ENCODE measurements around the gene SERPINA4.

Gene SERPINA4

GRCh38 chr14:94581127-94581999 lies 20.1 kb downstream of the SERPINA4 start, which contains the start of gene SERPINA5:
TSS of gene SERPINA5 (plus strand) at chr14:94581426. CDS start at chr14:94587363, 5,937 bp downstream.
- DNase-seq (ENCODE audit: low read depth): no peak
- TF ChIP-seq, protein P1, sequence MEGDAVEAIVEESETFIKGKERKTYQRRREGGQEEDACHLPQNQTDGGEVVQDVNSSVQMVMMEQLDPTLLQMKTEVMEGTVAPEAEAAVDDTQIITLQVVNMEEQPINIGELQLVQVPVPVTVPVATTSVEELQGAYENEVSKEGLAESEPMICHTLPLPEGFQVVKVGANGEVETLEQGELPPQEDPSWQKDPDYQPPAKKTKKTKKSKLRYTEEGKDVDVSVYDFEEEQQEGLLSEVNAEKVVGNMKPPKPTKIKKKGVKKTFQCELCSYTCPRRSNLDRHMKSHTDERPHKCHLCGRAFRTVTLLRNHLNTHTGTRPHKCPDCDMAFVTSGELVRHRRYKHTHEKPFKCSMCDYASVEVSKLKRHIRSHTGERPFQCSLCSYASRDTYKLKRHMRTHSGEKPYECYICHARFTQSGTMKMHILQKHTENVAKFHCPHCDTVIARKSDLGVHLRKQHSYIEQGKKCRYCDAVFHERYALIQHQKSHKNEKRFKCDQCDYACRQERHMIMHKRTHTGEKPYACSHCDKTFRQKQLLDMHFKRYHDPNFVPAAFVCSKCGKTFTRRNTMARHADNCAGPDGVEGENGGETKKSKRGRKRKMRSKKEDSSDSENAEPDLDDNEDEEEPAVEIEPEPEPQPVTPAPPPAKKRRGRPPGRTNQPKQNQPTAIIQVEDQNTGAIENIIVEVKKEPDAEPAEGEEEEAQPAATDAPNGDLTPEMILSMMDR (IDR thresholded peaks at IDR 0.05; ENCODE audit: control insufficient read depth, extremely low read depth, insufficient read depth): no peak
- no peak within 1 kb of the TSS for H3K4me3 ChIP-seq (ENCODE audit: low read depth, low read length)

DNA sequence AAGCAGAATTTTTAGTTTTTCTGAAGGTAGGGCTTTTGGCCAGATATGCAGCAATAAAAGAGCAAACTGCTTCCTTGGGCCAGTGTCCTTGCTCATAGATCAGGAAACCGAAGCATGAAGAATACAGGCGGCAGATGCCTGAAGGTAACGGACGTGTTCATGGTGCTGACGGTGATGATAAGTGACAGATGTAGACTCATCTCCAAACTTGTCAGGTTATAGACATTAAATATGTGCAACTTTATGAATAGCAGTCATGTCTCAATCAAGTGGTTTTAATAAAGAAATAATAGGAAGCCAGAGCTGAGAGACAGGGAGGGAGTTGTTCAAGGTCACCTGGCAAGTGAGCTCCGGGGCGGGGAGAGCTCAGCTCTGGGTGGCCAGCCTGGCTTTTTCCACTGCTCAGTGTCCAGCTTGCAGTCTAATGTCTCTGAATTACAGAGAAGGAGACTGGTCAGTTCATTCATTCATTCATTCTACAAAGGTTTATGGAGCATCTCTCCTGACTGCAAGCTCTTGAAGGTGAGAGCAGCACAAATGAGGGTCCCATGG lies 21.0 kb downstream of the SERPINA4 start:
- TF ChIP-seq, protein P1 (IDR thresholded peaks at IDR 0.05; ENCODE audit: control insufficient read depth, extremely low read depth, insufficient read depth): no peak
- H3K4me3 ChIP-seq (ENCODE audit: low read depth, low read length): no peak overlapping the region
- no peak for DNase-seq (ENCODE audit: low read depth)

DNA sequence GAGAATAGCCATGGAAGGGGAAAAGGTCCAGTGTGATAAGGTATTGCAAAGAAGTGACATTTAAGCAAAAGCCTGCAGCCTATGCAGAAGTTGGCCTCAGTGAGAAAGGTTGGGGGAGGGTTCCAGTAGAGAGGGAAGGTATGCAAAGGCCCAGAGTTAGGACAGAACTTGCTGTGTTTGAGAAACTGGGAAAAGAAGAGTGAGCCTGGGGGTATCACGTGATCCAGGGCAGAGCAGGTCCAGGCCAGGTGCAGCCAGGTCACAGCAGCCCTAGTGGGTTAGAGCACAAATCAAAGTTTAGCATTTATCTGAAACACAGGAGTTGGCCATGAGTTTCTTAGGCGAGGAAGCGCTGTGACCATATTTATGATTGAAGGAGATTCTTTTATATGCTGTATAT lies 21.6 kb downstream of the SERPINA4 start:
- no peak for DNase-seq (ENCODE audit: low read depth)
- no peak overlapping the region for H3K4me3 ChIP-seq (ENCODE audit: low read depth, low read length)
- TF ChIP-seq, protein P1 (IDR thresholded peaks at IDR 0.05; ENCODE audit: control insufficient read depth, extremely low read depth, insufficient read depth): no peak

- no peak overlapping the region for H3K4me3 ChIP-seq (ENCODE audit: low read depth, low read length)
- TF ChIP-seq, protein P1 (IDR thresholded peaks at IDR 0.05; ENCODE audit: control insufficient read depth, extremely low read depth, insufficient read depth): no peak
- DNase-seq (ENCODE audit: low read depth): no peak
Measured at GRCh38 chr14:94583557-94583956, 22.3 kb downstream of the SERPINA4 start.

DNA sequence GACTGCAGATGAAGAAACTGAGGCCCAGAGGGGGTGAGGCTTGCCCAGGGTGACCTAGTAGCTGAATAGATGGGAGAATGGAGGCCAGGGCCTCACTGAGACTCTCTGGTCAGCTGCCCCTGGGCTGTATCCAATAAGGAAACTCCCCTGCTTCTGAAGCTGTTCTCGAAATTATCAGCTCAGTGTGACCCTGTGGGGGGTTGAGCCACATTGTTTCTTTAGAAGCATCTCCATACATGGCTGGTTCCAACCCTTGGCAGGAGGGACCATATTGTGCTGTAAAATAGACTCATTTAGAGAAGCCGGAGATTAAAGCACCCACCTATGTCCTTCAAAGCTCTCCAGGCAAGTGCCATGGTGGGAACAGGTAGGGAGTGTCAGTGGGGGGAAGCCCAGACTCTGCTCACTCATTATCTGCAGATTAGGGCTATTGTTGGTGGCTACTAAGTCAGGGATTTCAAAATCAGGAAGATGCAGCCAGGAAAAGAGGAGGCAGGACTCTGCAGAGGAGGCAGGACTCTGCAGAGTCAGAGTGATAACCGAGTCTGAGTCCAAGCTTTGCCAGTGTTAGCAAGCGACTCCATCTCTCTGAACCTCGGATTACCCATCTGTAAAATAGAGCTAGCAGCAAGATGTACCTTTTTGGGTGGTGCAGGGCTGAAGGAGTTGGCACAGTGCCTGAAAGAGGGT lies 23.5 kb downstream of the SERPINA4 start:
- TF ChIP-seq, protein P1 (IDR thresholded peaks at IDR 0.05; ENCODE audit: control insufficient read depth, extremely low read depth, insufficient read depth): no peak
- DNase-seq (ENCODE audit: low read depth): no peak
- H3K4me3 ChIP-seq (ENCODE audit: low read depth, low read length): no peak overlapping the region

DNA sequence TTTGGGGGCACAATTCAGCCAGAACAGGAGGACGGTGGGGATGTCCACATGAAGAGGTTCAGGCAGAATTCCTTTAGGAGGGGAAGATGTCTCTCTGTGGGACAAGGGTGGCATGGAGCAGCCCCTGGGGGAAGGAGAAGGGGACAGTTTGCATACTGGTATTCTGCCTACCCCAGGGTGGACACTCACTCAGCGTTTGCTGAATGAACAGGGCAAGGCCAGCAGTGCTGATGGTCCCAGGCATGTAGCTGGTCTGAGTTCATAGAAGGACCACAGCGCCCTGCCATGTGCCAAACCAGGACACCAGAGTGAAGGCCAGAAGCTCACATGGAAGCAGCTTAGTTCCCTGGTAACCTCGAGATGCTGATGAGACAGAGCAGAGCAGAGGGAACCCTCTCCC lies 25.4 kb downstream of the SERPINA4 start:
- no peak for DNase-seq (ENCODE audit: low read depth)
- H3K4me3 ChIP-seq (ENCODE audit: low read depth, low read length): no peak overlapping the region
- TF ChIP-seq, protein P1 (IDR thresholded peaks at IDR 0.05; ENCODE audit: control insufficient read depth, extremely low read depth, insufficient read depth): no peak
